Fibroblast of the aortic adventitia (primary cell): ENCODE data around the gene TMCO1. TPM values are rescaled to one million over a fixed set of nuclear protein-coding genes. Genes with fewer than 3 reads are reported as not detected.
A peak's percentile ranks its signal among the peaks of the same experiment; 100 is the strongest.
"Not testable (repeated sequence)": the region's sequence is repeated elsewhere in the genome, so short reads cannot be mapped to it uniquely, and the experiment has no call there.

Experiments
- DNase-seq: peaks from one replicate; pipeline ENCODE4 v3.0.0-alpha.2; 2010; ENCODE audit warnings: low read depth
- H3K4me3 ChIP-seq: 2 replicates; pipeline ENCODE4 v1.5.1; 2011; ENCODE audit warnings: low read depth, mild to moderate bottlenecking, control low read depth, low read length, moderate library complexity
- total RNA-seq: library from RNA; depleted of rRNA; stranded (reverse); fragments of >200 nt; gene quantifications from 2 replicates; pipeline ENCODE4 v1.2.3, GENCODE V29; 2012; ENCODE audit warnings: low replicate concordance
- TF ChIP-seq, protein P1 (sequence below): IDR thresholded peaks from 2 replicates; pipeline ENCODE4 v1.5.1; 2011; ENCODE audit warnings: mild to moderate bottlenecking, low read length, control low read depth, inconsistent platforms; ENCODE audit not compliant: insufficient read depth

TMCO1 gene
- total RNA-seq, 1 donor: 112 TPM

DNA sequence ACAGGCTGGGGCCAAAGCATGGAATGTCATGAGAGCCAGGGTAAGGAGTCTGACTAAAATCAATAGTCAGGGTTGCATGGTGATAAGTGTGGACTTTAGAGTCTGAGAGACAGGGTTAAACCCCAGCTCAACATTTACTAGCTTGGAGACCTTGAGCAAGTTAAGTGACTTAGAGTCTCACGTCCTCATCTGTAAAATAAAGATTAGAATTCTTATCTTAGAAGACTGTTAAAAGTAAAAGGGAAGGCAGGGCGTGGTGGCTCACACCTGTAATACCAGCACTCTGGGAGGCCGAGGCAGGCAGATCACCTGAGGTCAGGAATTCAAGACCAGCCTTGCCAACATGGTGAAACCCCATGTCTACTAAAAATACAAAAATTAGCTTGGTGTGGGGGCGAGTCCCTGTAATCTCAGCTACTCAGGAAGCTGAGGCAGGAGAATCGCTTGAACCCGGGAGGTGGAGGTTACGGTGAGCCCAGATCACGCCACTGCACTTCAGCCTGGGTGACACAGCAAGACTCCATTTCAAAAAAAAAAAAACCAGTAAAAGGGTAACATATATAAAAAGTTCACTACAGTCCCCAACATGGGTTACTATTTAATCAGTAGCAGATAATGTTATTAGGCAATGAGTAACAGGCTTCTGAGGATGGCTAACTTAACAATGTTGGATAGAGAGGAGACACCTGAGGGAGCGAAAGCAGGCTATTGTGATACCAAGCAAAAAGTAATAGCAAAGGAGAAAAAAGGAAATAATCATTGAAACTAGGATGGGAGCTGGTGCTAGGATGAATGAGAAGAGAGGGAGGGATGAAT lies 20.8 kb downstream of the TMCO1 start:
- TF ChIP-seq, protein P1, sequence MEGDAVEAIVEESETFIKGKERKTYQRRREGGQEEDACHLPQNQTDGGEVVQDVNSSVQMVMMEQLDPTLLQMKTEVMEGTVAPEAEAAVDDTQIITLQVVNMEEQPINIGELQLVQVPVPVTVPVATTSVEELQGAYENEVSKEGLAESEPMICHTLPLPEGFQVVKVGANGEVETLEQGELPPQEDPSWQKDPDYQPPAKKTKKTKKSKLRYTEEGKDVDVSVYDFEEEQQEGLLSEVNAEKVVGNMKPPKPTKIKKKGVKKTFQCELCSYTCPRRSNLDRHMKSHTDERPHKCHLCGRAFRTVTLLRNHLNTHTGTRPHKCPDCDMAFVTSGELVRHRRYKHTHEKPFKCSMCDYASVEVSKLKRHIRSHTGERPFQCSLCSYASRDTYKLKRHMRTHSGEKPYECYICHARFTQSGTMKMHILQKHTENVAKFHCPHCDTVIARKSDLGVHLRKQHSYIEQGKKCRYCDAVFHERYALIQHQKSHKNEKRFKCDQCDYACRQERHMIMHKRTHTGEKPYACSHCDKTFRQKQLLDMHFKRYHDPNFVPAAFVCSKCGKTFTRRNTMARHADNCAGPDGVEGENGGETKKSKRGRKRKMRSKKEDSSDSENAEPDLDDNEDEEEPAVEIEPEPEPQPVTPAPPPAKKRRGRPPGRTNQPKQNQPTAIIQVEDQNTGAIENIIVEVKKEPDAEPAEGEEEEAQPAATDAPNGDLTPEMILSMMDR: no peak

DNA sequence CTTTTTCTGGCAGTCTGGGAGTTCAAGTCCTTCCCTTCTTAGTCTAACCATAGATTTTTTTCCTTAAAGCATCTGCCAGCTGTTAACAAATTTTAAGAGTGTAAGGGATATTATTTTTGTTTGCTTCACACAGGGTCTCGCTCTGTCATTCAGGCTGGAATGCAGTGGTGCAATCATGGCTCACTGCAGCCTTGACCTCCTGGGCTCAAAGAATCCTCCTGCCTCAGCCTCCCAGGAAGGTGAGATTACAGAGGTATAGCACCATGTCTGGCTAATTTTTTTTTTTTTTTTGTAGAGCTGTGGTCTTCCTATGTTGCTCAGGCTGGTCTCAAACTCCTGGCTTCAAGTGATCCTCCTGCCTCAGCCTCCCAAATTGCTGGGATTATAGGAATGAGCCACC lies 23.8 kb downstream of the TMCO1 start:
- DNase-seq, H3K4me3 ChIP-seq: not testable (repeated sequence)

More for the DNA sequence above, 20.8 kb downstream of the TMCO1 start:
- DNase-seq: no peak
- no peak overlapping the region for H3K4me3 ChIP-seq

DNA sequence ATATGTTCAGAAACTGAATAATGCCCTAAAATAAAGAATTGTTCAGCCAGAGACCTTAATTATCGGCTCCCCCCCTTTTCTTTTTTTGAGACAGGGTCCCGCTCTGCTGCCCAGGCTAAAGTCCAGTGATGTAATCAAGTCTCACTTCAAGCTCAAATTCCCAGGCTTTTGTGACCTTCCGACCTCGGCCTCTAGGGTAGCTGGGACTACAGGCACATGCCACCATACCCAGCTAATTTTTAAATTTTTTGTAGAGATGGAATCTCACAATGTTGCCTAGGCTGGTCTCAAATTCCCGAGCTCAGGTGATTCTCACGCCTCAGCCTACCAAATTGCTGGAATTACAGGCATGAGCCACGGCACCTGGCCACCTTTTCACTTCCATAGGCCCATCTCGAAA lies 26.5 kb downstream of the TMCO1 start:
- H3K4me3 ChIP-seq: no peak overlapping the region
- TF ChIP-seq, protein P1: peak; percentile 3
- DNase-seq: no peak

DNA sequence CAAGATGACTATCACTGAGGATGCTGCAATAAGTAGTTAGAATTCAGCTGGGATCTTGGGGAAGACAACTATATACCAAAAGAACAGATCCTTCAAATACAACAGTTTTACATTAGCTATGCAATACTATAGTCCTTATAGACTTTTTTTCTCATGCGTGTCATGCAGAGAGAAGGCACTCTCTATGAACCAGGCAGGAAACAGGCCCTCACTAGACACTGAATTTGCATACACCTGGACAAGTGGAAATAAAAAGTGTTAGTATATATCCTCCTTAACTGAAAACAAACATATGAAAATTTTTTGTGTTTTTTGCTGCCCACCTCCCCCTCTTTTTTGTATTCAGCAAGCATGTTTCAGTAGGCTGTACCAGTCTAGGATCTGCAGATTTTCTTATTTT lies 29.9 kb downstream of the TMCO1 start:
- DNase-seq: no peak
- no peak overlapping the region for H3K4me3 ChIP-seq
- TF ChIP-seq, protein P1: no peak

DNA sequence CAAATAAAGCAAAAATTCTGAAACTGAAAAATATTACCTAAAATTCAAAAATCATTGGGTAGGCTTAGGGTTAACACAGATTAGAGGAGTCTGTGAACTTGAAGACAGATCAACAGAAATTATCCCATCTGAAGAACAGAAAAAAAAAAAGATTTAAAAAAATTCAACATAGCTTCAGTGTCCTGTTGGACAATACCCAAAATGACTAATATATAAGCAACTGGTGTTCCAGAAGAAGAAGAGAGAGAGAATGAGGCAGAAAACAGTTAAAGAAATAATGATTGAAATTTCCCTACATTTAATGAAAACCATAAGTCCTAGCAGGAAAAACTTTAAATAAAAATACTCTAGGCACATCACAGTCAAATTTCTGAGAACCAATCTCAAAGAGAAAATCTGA lies 31.5 kb downstream of the TMCO1 start:
- TF ChIP-seq, protein P1: no peak
- H3K4me3 ChIP-seq: no peak overlapping the region
- peak; percentile 34 for DNase-seq

DNA sequence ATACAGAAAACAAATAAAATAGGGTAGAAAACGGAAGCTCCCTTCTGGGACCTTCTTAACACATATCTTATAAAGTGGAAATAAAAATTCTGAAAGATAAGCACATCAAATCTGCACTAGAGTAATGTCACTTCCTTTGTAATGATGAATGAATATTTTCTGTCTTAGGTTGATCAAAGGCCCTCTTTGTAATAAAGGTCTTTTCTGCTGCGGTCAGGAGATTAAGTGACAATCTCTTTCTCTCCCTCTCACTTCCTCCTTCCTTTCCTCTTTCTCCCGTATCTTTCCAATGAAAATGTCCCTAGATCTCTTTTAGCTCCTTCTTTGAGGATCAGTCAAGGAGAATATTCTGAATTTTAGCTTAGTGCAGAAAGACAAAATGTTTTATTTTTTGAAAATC lies 33.8 kb downstream of the TMCO1 start:
- TF ChIP-seq, protein P1: no peak
- no peak overlapping the region for H3K4me3 ChIP-seq
- no peak for DNase-seq

DNA sequence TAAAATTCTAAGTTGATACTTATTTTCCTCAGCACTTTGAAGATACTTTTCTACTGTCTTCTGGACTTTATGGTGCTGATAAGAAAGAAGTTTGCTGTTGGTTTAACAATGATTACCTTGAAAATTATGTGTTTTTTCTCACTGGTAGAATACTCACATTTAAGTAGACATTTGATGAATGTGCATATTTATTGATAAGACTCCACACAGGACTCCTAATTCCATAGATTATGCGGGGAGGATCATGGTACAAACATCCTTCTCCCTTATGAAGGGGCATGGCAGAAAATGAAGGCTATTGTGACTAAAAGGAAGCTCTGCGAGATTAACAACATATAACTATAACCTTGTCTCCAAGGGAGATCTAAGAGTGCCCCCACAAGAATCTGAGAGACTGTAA lies 41.8 kb downstream of the TMCO1 start:
- H3K4me3 ChIP-seq: no peak overlapping the region
- TF ChIP-seq, protein P1: no peak
- no peak for DNase-seq
